GM19351 (cell line): ENCODE data around the gene FCN3.

Experiments used
- ATAC-seq: cut with Tn5 transposase; IDR thresholded peaks from one replicate; pipeline ENCODE4 v1.9.1; 2021; ENCODE audit warnings: mild to moderate bottlenecking, moderate library complexity; ENCODE audit not compliant: unreplicated experiment

The FCN3 gene

DNA sequence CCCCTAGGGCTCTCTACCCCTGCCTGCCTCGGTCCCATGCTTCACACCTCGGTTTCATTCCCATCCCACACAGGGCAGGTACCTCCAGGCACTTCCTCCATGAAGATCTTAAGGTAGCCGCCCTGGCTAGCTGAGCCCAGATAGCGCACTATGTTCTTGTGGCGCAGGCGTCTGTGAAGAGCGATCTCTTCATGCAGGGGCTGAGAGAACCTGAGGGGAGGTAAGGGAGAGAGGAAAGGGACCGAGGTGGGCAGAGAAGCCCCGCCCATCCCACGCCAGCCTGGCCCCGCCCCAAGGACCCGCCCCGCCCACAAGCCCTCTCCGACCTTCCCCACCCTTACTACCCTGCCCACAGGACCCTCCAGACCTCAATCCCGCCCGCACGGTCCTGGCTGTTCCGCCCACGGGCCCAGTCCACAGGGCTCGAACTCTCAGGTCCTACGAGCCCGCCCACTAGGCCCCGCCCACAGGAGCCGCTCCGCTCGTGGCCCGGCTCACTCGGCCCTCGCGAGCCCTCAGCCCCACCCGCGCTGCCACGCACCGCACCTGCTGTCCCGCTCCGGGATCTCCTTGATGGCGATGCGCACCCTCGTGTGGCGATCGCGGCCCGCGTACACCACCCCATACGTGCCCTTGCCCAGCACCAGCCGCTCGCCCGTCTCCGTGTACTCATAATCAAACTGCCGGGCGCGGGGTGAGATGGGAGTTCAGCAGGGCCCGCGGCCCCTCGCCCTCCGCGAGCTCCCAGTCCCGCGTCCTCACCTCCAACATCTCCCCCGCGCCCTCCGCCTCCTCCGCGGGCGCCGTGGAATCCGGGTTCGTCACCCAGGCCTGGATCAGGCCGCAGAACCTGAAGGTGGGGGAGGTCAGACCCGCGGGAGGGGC lies 14.2 kb downstream of the FCN3 start:
- ATAC-seq, result no peak

DNA sequence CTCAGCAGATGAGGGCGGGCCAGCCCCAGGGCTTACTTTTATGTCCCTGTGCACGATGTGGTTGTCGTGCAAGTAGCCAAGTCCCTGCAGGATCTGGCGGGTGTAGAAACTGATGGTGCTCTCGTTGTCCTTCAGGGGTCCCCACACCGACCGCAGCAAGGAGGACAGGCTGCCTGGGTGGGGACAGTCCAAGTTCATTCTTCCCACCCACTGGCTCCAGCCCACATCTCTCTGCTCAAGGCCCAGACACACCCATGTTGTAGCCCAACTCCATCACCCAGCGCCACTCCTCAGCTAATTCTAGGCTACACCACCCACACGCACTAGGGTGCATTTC lies 14.8 kb downstream of the FCN3 start:
- ATAC-seq, result no peak

DNA sequence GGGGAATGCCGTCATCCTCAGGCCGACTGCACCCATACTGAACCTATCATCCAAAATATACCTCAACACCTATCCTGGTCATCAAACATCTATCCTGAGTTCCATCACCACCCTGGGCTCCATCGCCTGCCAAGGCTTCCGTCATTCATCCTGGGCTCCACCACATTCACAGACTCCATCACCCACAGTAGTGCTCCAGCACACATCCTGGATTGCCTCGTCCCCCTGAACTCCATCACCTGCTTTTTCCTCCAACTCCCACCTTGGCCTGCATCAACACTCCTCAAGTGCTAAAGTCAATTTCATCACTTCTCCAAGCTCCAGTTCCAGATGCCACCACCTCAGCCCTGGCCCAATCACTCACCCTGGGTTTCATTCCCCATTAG lies 15.7 kb downstream of the FCN3 start:
- no peak for ATAC-seq

DNA sequence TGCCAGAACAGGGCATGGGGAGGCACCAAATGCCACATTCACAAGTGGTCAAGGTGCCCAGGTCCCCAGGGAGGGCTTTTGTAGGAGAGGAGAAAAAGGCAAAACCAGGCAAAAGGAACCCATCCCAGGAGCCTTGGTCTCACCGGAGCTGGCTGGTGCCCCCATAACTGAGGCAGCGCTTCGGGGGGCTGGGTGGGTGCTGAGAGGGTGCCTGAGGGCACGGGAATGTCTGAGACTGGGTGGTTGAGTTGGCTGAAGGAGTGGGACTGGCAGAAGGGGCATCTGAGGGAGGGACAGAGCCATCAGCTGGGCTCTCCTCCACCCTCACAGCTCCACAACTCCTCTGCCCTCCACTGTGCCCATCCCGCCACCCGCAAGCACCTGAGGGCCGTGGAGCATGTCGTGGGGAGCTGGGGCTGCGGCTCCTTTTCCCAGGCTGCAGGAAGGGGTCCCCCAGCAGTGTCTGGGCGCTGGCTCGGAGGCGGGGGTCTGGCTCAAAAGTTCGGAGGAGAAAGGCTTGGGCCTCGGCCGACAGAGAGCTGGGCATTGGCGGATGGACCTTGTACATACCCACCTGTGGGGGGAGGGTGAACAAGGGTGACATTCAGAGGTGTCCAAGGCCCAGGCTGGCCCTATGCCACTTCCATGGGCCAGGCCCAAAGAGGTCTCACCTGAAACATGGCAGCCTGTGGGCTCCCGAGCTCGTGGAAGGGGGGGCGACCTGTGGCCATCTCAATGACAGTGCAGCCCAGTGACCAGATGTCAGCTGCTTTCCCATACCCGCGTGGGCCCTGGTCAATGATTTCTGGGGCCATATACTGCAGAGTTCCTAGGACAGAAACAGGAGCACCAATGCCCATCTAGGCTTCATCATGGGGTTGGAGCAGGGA lies 16.3 kb downstream of the FCN3 start:
- no peak for ATAC-seq

DNA sequence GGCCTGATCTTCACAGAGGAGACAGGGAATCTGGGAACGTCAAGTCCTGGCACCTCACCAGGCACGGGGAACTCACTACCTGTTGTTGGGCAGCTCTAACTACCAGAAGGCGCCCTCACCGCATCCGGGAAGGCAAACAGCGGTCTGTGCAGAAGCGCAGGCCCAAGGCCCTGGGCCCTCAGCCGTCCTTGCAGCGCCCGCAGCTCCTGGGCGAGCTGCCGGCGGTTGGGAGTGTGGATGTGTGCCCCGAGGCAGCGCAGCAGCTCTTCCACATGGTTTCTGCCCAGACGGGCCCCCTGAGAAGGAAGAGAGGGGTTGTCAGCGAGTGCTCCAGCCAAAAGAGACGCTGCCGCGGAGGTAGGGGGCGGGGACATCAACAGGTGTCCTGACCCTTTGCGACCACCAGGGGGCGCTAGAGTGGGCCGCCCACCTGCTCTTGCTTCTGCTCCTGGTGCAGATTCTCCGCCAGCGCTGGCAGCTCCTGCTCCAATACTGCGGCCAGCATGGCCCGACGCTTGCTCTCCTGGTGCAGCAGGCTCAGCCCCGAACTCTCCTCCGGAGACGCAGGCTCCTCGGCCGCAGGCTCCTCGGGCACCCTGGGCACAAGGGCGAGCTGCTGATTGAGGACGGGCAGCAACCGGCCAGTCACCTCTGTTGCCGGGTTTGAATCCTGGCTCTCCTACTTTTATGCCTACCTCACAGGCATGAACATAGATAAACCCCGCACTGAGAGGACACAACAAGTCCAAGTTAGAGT lies 17.2 kb downstream of the FCN3 start:
- peak; percentile 47 for ATAC-seq

DNA sequence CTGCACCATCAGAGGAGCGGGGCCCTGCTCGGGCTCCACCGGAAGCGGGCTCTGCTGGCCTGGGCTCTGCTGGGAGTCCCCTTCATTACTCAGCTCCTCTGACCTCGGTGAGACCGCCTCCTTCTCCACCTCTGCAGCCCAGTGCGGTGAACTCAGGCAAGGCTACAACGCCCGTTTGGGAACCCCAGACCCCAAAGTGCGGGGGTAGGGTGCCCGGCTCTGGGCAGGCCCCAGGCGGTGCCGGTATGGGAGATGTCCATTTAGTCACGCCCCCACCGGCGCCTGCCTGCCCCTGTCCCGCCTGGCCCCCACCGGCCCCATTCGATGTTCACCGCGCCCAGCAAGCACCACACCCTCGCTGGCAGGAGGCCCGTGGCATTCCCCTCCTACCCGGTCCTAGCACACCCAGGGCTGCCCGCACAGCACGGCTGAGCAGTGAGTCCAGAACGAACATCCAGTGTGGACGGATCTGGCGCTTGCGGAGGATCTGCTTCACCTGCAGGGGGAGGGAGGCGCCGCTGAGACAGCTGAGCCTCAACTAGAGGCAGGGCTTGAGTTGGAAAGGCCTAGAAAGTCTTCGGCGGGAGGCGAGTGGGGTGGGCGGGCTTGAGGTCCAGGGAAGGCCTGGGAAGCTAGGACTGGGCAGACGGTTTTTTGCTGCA lies 17.9 kb downstream of the FCN3 start:
- no peak for ATAC-seq

DNA sequence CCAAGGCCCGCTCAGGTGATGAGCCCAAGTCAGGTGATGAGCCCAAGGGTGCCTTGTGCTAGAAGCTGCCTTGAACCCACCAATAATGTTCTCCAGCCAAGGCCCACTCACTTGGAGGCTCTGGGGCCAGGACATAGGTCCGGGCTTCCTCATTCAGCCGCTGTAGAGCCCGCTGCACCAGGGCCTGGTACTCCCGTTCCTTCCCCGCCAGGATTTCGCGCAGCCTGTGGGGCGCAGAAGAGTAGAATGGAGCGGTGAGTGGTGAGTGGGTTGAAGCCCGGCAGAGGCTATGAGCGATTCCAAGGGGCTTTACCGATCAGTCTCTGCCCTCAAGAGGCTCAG lies 18.4 kb downstream of the FCN3 start:
- no peak for ATAC-seq

DNA sequence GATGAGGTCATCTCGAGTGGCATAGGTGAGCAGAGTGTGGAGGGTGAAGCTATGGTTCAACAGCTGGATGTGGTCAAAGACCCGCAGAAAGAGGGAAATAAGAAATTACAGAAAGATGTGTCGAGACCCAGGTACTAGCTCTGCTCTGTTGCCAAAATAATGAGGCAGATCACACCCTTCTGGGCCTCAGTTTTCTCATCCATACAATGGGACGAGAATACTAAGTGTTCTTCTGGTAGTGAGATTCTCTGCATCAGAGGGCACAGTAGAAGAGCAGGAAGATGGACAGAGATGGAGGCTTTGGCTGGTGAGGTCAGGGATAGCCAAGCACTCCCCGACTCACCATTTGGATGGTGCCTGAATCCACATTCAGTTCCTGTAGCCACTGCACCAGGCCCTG lies 18.9 kb downstream of the FCN3 start:
- ATAC-seq, result no peak

DNA sequence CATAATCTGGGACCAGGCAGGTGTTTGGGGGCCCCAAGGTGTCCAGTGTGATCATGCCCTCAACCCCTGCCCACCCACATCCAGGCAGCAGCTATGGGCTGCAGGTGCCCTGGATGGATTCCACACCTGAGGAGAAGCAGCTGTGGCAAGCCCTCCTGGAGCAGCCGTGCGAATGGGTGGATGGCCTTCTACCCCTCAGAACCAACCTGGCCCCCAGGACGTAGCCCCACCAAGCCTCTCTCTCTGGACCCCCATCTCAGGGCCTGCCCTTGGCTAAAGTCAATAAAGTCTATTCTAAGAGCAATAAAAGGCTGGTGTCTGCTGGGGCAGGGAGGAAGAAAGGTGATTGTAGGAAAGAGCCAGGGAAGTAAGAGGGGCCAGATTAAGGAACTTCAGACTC lies 21.0 kb downstream of the FCN3 start:
- ATAC-seq, result no peak

DNA sequence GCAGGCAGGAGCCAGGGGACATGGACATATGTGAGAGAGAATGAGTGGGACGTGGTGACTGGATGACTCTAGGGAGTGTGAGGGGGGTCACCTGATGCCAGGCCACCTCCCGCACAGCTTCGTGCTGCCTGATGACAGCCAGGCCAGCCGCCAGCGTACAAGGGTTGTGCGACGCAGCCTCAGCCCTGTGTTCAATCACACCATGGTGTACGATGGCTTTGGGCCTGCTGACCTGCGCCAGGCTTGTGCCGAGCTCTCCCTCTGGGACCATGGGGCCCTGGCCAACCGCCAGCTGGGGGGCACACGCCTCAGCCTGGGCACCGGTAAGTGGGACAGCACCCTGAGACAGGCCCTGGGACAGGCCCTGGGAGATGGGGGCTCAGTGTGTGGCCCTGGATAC lies 21.5 kb downstream of the FCN3 start:
- ATAC-seq, result no peak

DNA sequence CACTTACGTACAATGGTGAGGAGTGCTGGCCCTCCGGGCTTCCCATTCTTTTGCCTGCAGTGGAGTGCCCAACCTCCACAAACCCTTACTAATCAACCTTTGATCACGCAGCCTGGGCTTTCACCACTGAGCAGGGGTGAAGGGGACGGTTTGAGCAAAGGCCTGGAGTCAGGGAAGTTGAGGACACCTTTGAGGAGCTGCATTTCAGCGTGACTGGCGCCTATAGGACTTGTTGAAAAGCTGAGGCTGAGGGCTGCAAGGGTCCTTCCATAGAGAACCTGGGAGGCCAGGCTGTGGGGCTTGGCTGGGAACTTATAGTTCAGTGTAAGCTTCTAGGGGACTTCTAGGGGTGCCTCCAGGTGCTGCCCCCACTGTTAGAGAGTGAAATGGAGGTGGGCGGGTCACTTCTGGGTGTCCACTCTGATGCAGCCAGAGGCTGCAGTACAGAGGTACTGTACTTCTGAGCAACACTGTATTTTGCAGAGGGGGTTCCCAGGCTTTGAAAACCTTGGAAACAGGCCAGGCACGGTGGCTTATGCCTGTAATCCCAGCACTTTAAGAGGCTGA lies 23.0 kb downstream of the FCN3 start:
- no peak for ATAC-seq

DNA sequence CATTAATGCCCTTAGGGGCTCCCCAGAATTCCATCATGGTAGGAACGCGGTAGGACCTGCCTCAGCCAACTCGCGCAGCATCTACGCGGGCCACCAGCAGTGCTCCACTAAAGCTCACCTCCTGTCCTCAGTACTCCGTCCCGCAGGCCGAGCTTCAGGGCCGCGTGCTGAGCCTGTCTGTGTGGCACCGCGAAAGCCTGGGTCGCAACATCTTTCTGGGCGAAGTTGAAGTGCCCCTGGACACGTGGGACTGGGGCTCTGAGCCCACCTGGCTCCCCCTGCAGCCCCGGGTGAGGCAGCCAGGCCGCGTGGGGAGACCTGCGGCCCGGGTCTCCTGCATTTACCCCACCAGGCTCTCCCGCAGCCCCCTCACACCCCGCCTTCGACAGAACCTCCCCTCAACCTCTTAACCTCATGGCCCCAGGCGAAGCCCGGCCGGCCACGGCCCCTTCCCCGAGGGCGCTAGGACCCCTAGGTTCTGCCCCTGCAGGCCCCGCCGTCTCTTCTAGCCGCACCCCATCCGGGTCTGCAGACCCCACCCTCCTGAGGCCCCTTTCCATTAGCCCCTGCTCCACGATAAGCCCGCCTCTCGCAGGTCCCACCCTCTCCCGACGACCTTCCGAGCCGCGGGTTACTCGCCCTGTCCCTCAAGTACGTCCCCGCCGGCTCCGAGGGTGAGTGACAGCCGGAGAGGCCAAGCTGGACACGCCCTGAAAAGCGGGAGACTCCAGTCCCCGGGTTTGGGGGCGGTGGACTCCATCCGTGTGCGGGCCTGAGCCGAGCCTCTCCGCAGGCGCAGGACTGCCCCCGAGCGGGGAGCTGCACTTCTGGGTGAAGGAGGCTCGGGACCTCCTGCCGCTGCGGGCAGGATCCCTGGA lies 23.7 kb downstream of the FCN3 start:
- ATAC-seq, result no peak

DNA sequence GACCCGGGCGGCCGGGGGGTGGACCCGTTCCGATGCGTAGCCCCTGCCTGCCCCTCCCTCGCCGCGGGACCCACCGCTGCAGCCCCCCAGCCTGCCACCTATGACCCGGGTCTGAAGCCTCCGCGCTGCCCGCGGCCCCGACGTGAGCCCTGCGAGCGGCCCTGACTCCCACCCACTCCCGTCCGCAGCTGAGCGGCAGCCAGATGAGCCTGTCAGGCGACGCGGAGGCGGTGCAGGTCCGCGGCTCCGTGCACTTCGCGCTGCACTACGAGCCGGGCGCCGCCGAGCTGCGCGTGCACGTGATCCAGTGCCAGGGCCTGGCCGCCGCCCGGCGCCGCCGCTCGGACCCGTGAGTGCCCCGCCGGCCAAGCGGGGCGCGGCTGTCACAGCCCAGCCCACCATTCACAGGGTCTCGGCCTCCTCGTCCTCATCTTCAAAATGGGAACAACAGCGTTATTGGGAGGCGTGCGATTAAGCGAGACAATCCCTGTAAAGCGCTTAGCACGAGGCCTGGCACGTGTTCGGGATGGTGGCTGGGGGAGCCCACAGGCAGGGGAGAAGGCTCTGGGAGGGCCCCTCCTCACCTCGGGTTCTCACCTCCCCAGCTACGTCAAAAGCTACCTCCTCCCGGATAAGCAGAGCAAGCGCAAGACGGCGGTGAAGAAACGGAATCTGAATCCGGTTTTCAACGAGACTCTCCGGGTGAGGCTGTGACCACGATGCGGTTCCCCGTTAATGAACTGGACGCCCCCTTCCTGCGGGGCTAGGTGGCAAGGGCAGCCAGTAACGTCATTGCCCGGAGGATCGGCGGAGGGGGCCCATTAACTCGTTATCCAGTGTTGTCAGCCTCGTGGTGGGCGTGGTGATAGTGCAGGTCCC lies 24.6 kb downstream of the FCN3 start:
- ATAC-seq, result no peak

DNA sequence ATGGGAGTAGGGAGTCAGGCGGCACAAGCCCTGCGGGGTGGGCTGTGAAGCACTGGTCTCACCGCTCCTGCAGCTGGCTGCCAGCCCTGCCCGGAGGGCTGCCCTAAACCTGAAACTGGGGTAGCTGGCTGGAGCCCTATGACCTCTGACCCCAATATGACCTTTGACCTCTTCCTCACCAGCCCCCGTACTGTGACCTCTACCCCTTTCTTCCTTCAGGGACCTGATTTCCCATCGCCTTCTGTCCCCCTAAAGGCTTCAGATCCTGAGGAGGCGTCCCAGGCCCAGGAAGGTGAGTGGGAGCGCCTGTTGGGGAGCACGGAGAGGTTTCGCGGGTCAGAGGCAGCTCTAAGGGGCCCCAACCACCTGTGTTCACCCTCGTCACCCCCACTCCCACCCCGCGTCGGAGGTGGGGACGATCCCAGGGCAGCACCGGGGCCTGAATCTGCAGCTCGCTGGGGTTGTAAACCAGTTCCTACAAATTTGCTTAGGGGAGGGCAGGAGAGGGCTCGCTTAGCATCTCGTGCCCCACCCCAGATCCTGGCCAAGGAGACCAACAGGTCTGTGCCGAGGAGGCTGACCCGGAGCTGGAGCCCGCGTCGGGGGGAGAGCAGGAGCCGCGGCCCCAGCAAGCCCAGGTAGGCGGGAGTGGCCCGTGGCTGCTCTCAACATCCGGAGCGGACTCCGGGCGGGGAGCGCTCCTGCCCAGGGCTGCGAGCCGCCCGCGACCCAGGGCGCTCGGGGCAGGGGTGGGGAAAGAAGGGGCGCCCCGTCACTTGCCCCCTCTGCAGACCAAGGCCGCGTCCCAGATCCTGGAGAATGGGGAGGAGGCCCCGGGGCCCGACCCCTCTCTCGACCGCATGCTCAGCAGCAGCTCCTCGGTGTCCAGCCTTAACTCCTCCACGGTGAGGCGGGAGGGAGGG lies 25.5 kb downstream of the FCN3 start:
- no peak for ATAC-seq

DNA sequence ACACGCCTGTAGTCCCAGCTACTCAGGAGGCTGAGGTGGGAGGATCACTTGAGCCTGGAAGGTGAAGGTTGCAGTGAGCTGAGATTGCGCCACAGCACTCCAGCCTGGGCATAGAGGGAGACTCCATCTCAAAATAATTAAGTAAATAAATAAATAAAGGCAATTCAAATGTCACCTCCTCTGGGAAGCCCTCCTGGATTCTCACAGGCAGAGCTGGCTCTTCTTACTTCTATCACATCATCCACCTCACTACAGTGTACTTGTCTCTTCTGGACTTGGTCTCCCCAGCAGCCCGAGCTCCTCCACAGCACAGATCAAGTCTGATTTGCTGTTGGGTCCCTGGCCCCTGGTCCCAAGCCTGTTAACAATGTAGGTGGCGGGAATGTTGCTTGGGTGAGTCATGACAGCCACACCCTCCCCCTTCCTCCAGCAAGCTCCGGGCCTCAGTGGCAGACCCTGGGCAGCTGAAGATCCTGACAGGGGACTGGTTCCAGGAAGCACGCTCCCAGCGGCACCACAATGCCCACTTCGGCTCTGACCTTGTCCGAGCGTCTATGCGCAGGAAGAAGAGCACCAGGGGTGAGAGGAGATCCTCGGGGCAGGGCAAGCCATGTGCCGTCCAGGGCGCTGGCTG lies 27.5 kb downstream of the FCN3 start:
- ATAC-seq, result no peak

DNA sequence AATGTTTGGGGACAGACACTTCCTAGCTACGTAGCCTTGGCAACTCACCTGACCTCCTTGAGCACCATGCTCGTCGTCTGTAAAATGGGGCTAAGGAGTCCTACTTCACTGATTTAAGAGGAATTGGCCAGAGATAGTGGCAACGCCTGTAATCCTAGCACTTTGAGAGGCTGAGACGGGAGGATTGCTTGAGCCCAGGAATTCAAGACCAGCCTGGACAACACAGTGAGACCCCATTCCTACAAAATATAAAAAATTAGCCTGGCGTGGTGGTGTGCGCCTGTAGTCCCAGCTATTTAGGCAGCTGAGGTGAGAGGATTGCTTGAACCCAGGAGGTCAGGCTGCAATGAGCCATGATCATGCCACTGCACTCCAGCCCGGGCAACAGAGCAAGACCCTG lies 28.3 kb downstream of the FCN3 start:
- no peak for ATAC-seq

DNA sequence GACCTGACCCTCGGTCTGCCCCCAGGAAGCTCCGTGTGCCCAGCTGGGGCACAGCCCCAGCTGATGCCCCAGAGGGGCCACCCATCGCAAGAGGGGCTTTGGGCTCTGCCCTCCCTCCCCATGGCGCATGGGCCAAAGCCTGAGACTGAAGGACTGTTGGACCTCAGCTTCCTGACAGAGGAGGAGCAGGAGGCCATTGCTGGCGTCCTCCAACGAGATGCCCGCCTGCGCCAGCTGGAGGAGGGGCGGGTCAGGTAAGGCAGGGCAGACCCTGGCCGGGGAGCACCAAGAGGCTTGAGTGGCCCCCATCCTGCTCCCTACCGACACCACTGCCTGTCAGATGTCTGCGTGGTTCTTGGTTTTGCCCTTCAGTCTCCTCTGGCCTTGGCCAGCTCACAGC lies 29.4 kb downstream of the FCN3 start:
- no peak for ATAC-seq
